Endometrial microvascular endothelial cells (primary cell): ENCODE results near the gene FAM149B1. TPM values are rescaled to one million over a fixed set of nuclear protein-coding genes. Genes with fewer than 3 reads are reported as not detected.

ENCODE experiments used
- in situ Hi-C: cut with HindIII; loops from 2 replicates; pipeline ENCODE4 v1.10.0; 2017; ENCODE audit warnings: low sequenced_read_pairs, low pct_unique_long_range_greater_than_20kb; ENCODE audit errors: inconsistent ontology term
- total RNA-seq: library from RNA; depleted of rRNA; stranded (reverse); fragments of >200 nt; gene quantifications from one replicate; pipeline ENCODE4 v1.2.3, GENCODE V29; 2015; ENCODE audit errors: inconsistent ontology term

FAM149B1 gene
- total RNA-seq, 1 donor from 2014 or later: 17.1 TPM

DNA sequence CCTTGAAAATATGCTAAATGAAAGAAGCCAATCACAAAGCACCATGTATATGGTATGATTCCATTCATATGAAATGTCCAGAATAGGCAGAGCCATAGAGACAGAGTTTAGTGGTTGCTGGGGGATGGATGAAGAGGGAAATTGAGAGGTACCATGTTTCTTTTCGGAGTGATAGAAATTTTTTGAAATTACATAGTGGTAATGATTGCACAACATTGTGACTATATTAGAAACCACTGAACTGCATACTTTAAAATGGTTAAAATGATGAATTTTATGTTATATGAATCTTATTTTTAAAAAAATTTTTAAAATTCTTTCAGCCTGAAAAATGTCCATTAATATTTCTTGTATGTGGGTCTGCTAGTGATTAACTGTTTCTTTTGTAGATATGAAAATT, 53.1 kb downstream of the FAM149B1 start:
- in situ Hi-C loops: no loop called here

DNA sequence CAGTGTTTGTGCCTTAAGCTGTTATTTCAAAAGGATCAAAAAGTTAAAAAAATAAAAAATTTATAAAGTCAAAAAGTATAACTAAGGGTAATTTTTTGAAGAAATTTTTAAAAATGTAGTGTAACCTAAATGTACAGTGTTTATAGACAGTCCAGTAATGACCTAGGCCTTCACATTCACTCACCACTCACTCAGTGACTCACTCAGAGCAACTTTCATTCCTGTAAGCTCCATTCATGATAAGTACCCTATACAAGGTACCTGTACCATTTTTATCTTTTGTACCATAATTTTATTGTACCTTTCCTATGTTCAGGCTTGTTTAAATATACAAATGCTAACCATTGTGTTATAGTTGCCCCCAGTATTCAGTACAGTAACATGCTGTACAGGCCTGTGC, 57.6 kb downstream of the FAM149B1 start:
- in situ Hi-C loops: no loop called here

- in situ Hi-C loops: no loop called here
Measured at GRCh38 chr10:73226663-73227062, 58.7 kb downstream of the FAM149B1 start.

DNA sequence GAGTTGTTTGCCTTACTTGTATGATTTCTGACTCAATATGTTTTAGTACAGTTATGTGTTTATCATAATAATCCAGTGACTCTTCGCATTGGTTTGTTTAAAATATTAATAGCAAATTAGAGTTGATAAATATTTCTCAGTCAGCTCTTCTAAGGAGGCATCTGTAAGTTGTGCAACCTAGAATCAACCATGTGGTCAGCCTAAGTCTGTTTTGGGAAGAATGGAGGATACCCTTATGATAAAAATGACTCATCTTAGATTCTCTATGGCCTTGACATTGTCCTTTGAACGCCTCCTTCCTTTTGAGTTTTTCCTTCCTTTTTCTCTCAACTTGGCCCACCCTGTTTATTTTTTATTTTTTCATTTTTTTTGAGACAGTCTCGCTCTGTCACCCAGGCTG, 60.3 kb downstream of the FAM149B1 start:
- in situ Hi-C loops: no loop called here

DNA sequence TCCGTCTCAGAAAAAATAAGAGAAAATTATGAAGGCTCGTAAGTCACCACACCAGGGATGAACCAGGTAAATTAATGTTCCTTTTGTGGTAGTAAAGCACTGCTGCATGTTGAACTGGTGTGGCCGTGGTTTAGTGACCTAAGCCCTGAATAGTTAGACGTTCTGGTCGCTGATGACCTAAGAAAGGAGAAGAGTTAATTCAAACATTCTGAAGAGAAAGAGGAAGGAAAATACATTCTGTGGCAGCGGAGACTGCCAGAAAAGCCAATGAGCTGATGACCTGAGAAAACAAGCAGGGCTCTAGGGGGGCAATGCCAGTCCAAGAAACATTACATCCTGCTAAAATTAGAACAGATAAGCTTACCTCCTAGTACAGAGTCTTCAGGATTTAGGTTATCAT, 61.6 kb downstream of the FAM149B1 start:
- in situ Hi-C loops: no loop called here

DNA sequence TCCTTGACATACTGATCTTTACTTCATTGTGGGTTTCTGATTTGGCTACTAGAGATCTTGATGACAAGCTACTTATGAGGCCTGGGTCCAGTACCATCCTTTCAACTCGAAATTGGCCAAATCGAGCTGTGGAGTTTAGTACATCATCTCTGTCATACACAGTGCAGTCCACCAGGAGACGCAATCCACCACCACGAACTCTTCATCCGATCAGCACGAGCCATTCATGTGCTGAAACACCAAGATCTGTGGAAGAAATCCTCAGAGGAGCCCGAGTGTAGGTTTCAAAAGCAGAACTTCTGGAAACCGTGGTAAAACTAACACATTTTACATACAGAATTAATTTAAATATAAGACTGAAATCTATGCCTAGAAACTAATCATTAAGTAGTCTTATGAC, 65.0 kb downstream of the FAM149B1 start:
- in situ Hi-C loops: no loop called here

DNA sequence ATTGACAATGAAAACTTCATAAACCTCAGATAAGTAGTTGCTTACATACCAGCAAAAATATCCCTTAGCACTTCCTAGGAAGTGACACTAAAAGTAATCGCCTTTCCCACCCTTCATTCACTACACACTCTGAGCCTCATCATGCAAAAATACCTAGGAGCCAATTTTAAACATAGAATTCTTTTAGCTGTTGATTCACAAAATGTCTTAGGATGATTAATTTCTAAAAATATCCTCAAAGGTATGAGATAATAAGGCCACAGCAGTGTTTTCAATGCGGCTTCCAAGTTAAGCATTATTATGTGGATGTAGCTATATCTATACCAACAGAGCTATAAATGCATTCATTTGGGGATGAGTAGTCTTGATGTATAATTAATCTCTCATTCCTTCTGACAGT, 66.0 kb downstream of the FAM149B1 start:
- in situ Hi-C loops: no loop called here

DNA sequence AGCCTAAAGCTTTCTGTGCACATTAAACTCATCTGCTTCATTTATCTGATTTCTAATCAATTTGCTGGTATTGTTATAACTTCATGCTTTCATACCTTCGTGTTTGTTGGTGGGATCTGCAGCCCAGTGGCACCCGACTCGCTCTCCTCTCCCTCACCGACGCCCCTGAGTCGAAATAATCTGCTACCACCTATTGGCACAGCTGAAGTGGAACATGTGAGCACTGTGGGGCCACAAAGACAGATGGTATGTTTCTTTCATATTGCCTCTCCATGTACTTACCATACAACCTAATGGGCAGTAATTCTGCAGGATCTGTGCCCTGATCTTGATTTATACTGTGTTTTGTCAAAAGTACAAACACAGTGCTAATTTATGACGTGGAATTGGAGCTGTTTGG, 66.8 kb downstream of the FAM149B1 start:
- in situ Hi-C loops: no loop called here

GRCh38 chr10:73238990-73239566, 71.2 kb downstream of the FAM149B1 start:
- in situ Hi-C loops: no loop called here

- in situ Hi-C loops: no loop called here
Measured at GRCh38 chr10:73239908-73240307, 72.0 kb downstream of the FAM149B1 start.

GRCh38 chr10:73244866-73245477, 77.1 kb downstream of the FAM149B1 start:
- in situ Hi-C loops: no loop called here

DNA sequence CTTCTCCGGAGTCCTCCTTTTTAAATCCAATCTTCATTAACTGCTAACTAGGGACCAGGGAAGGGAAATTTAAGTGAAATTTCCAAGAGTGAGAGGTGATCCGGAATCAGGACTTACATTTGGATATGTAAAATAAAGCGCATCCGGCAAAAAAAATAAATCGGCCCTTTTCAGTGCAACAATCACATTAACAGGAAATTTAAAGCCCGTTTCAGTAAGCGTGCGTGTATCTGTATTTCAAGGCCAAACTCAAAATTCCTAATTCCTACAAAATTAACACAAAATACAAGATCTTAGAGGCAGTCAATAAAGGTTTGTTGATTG, 78.4 kb downstream of the FAM149B1 start:
- in situ Hi-C loops: no loop called here

DNA sequence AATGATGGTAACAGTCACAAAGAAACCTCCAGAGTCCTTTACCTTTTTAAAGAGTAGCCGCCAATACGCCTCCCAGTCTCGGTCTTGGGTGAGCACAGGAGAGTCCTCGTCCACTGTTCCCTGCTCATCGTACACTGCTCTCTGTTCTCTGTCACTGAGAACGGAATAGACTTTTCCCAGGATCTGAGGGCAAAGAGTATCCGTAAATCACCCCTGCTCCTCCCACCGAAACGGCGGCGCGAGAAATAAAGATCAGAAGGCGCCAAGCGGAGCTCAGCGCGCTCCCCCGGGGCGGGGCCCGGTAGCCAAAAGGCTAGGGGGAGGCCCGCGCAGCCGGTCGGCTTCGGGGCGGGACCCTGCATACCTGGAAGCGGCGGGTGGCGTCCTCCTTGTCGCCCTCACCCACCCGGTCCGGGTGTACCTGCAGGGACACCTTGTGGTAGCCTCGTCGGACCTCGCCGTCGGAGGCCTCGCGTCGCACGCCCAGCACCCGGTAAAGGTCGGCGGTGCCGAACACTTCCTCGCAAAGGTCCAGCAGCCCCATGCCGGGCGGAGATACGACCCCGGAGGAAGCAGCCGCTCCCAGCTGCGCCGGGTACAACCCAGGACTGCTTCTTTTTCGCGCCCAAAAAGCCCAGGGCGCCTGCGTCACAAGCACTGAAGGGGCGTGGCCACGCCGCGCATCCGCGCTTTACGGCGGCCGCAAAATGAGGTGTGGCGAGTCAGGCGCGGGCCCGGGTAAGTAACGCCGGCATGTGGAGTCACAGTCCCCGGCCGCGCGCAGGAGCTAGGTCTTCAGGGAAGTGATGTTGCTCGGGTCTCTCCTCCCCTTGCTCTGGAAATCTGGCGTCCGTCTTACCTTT, 79.0 kb downstream of the FAM149B1 start, which contains the start of gene DNAJC9:
DNAJC9 (minus strand) TSS at position 610 of the 863 bp plus-strand sequence; CDS start at position 544, 66 bp downstream.
- in situ Hi-C loops: no loop called here

DNA sequence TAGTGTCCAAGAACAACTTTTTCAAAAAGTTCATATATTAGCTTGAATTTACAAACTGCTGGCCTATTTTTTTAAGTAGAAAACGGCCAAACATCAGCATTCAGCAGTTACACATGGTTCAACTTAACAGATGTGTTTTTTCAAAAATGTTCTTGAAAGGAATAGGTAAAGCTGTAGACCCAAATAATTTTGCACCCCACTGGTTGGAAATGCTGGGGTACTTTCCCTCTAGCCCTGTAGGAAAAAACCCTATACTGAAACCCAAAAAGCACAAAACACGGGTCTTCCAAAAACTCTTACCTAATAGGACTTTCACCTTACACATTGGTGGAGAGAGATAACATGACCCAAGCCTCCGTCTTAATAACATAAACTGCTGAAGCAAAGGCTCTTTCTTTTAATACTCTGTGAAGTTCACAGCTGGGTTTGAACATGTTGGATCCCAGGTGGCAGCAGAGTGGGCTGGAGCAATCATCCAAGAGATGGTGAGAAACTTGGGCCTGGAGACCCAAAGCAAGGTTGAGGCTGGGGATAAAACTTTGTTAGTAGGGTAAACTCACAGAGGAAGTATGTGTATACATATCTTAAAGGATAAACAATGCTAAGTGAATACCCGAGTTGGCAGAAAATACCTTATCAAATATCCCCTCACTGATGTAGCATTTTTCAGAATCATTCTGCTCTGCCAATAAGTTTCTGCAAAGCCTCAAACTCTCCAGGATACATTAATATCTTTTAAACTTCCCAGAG, 79.8 kb downstream of the FAM149B1 start:
- in situ Hi-C loops: no loop called here

GRCh38 chr10:73248259-73248724, 80.4 kb downstream of the FAM149B1 start:
- in situ Hi-C loops: no loop called here

DNA sequence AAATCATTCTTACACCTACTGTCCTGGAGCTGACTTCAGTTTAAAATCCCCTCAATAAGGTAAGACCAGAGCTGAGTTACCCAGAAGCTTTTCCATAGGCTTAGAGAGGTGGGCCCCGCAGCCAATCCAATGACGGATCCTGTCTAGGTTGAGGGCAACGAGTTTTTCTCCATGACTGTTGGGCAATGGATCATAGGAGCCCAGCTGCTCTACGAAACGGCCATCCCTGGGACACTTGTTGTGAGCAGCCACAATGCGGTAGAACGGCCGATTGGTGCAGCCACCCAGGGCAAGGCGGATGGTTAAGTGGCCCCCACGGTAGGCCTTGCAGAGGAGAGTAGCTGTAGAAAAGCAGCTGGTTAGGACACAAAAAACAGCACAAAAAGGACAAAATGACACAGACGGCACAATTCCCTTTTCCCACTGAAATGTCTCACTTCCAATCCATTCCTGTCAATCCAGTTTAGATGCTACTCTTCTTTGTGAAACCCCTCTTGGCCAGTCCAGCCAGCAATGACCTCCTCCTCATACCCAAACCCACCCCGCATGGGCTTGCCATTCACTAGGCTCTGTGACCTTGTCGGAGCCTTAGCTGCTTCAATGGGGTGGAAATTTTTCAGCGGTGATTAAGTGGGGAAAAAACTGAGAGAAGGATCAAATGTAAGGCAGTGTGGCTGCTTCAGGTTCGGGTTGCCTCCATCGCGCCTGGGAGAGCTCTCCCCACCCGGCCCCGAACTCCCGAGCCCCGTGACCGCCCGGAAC, 83.9 kb downstream of the FAM149B1 start:
- in situ Hi-C loops: no loop called here

DNA sequence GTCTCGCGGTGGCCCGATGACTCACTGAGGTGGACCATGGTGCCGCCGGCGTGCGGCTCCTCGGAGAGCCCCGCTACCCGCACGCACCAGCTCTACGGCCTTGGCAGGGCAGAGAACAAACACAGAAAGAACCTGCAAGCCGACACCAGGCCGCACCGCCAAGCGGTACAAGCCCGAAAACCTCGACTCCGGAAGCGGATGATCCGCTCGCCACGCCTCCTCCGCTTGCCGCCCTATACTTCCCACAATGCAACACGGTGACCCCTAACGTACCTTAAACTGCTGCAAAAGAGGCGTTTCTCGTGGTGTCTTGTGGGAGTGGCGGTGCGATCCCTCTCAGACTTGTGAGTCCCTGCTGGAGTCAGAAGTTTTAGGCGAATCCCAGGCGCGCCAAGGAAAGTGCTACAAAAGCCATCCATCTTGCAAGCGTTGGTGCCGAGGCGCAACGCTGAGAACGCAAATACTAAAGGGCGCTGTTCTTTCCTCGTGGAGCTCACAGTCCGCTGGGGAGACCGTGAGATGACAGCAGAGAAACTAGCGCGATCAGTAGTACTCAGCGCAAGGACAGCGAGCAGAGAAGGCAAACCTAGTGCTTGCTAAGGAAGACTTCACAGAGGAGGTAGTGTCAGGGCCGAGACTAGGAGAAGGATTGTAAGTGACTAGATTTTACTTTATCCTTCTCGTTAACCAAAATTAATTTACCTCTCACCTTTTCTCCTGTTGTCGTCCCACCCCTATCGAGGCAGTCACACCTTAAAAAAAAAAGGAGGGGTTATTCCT, 84.7 kb downstream of the FAM149B1 start, which contains the start of gene MRPS16:
MRPS16 (minus strand) TSS at position 200 of the 780 bp plus-strand sequence; CDS start at position 38, 162 bp downstream.
- in situ Hi-C loops: no loop called here

GRCh38 chr10:73253225-73253555, 85.3 kb downstream of the FAM149B1 start:
- in situ Hi-C loops: no loop called here
